Activated naive CD4-positive, alpha-beta T cell treated with anti-CD3 and anti-CD28 coated beads, Interleukin-2, amount 10 ng/mL, durations not matched to agents 7 days and 5 days (primary cell): ENCODE data around the gene HSD11B2.
A peak's percentile ranks its signal among the peaks of the same experiment; 100 is the strongest.

Experiments used
- CTCF ChIA-PET: fragments of 350-600 bp; sonication (Branson Sonifier 250); formaldehyde crosslinking; loops from one replicate; lab custom pipeline; 2021; ENCODE audit warnings: antibody characterized with exemption; lab: Charles Lee
- DNase-seq: peaks from one replicate; pipeline ENCODE4 v3.0.0-alpha.2; 2020
- H3K27ac Mint-ChIP-seq: one replicate; pipeline ENCODE4 v1.8.0; 2021; ENCODE audit warnings: mild to moderate bottlenecking, moderate library complexity, mixed read lengths
- H3K27me3 Mint-ChIP-seq: one replicate; pipeline ENCODE4 v1.8.0; 2021; ENCODE audit warnings: mild to moderate bottlenecking, mixed read lengths
- H3K36me3 Mint-ChIP-seq: one replicate; pipeline ENCODE4 v1.8.0; 2021; ENCODE audit warnings: mixed read lengths
- H3K4me1 Mint-ChIP-seq: one replicate; pipeline ENCODE4 v1.8.0; 2021; ENCODE audit warnings: mixed read lengths
- H3K4me3 Mint-ChIP-seq: one replicate; pipeline ENCODE4 v1.8.0; 2021; ENCODE audit warnings: mild to moderate bottlenecking, moderate library complexity, mixed read lengths
- H3K9me3 Mint-ChIP-seq: one replicate; pipeline ENCODE4 v1.8.0; 2021; ENCODE audit warnings: mixed read lengths

Gene HSD11B2

DNA sequence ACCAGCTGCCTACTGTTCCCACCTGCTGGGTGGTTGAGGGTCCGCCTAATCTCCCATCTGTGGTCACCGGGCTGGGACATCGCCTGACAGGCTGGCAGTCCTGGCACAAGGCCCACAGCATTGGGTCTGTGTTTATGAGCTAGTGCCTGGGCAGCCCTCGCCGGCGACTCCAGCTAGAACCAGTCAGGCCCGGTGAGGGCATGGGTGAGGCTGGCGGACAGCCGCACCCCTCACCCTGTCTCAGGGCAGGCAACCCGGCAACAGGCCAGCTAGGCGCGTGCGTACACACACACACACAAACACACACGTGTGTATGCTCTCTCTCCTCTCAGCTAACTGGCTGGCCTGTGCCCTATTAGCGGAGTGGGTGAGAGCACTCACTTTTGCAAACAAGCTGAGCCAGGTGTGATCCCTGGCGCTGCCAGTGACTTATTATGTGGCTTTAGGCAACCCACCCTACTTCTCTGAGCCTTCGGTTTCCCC, 10.4 kb downstream of the HSD11B2 start:
- Mint-ChIP-seq H3K27ac (no peak overlapping the region), H3K4me1 (no peaks in the 10 kb centered on the region), H3K4me3 (no peak overlapping the region), H3K36me3 (peaks cover 7% of the 10 kb centered on the region), H3K9me3 (no peaks in the 10 kb centered on the region), H3K27me3 (no peaks in the 10 kb centered on the region)
- DNase-seq: no peak
- CTCF ChIA-PET: interaction anchor here (12.0 kb wide), 1 partner anchor 14 kb away, joined by 101 read pairs; no protein-coding TSS in a partner anchor

DNA sequence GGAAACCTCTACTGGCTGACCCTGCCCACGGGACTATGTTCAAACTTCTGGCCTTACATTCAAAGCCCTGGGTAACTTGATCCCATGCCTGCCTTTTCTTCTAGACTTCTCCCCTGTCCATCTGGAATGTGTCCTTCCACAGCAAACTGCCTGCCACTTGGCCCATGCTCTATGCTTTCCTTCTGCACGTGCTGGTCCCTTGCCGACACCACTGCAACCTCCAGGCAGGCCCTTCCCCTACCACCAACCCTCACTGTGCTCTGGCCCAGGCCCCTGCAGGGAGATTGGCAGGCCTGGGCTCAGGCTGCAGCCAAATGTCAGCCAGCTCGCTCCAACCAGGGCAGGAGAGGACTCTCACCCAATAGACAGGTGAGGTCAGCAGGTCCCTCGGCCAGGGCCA, 11.0 kb downstream of the HSD11B2 start:
- H3K36me3 Mint-ChIP-seq: peaks cover 10% of the 10 kb centered on the region
- H3K9me3 Mint-ChIP-seq: no peaks in the 10 kb centered on the region
- H3K27ac Mint-ChIP-seq: peak overlapping the region; percentile 38
- CTCF ChIA-PET: interaction anchor here (12.0 kb wide), 1 partner anchor 15 kb away, joined by 101 read pairs; no protein-coding TSS in a partner anchor
- DNase-seq: no peak
- no peaks in the 10 kb centered on the region for H3K4me1 Mint-ChIP-seq
- H3K4me3 Mint-ChIP-seq: no peak overlapping the region
- no peaks in the 10 kb centered on the region for H3K27me3 Mint-ChIP-seq

DNA sequence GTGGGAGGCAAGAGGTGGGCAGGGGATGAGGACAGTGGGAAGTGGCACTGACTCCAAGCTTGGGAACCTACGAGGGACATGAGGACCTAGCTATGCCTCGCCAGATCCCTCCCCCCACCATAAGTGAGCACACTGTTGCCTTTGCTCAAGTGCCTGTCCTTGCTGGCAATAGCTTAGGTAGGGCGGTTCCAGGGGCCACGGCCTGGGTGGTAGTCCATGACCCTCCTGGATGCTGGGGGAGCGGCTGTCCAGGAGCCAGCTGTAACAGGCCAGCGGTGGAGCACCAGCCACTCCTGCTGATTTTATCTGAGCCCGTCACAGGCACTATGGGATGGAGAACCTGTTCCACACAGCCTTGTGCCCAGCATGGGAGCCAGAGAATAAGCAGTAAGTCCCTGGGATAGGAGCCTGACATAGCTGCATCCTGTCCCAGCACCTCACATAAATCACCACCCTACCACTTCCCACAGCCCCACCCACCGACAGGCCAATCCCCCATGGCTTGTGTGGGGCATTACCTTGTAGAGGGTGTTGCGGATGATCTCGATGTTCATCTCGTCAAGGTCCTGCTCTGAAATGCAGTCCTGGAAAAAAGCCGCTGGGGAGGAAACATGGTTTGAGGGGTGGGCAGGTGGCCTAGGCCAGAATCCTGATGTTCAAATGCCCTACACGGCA, 11.8 kb downstream of the HSD11B2 start:
- DNase-seq: no peak
- CTCF ChIA-PET: interaction anchor here (0.5 to 12.0 kb wide), 3 partner anchors 16 to 158 kb away, joined by 3 to 101 read pairs (median 3); partner anchors contain the start of gene TPPP3
- H3K27me3 Mint-ChIP-seq: no peaks in the 10 kb centered on the region
- no peaks in the 10 kb centered on the region for H3K9me3 Mint-ChIP-seq
- H3K4me1 Mint-ChIP-seq: no peaks in the 10 kb centered on the region
- H3K36me3 Mint-ChIP-seq: peaks cover 11% of the 10 kb centered on the region
- no peak overlapping the region for H3K27ac Mint-ChIP-seq
- H3K4me3 Mint-ChIP-seq: no peak overlapping the region

DNA sequence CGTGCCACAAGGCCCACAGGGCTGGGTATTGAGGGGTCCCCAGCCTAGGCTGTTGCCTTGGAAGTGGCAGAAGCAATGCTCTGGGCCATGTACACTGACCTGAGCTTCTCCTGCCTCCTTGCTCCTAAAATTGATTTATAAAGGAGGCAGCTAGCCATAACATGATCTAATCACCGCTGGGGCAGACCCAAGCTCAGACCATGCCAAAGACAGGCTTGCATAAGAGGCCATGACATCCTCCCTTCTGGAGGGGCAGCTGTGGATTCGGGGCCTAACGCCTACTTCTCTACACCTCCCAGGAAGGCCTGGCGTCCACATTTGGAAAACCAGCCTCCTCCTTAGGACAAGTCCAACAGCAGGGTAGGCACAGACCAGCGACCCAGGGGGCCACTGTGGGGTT, 12.3 kb downstream of the HSD11B2 start:
- Mint-ChIP-seq H3K27me3 (no peaks in the 10 kb centered on the region), H3K4me3 (no peak overlapping the region), H3K36me3 (peaks cover 12% of the 10 kb centered on the region), H3K4me1 (no peaks in the 10 kb centered on the region), H3K9me3 (no peaks in the 10 kb centered on the region), H3K27ac (no peak overlapping the region)
- DNase-seq: no peak
- CTCF ChIA-PET: interaction anchor here (0.5 to 12.0 kb wide), 3 partner anchors 16 to 157 kb away, joined by 3 to 101 read pairs (median 3); partner anchors contain the start of gene TPPP3

DNA sequence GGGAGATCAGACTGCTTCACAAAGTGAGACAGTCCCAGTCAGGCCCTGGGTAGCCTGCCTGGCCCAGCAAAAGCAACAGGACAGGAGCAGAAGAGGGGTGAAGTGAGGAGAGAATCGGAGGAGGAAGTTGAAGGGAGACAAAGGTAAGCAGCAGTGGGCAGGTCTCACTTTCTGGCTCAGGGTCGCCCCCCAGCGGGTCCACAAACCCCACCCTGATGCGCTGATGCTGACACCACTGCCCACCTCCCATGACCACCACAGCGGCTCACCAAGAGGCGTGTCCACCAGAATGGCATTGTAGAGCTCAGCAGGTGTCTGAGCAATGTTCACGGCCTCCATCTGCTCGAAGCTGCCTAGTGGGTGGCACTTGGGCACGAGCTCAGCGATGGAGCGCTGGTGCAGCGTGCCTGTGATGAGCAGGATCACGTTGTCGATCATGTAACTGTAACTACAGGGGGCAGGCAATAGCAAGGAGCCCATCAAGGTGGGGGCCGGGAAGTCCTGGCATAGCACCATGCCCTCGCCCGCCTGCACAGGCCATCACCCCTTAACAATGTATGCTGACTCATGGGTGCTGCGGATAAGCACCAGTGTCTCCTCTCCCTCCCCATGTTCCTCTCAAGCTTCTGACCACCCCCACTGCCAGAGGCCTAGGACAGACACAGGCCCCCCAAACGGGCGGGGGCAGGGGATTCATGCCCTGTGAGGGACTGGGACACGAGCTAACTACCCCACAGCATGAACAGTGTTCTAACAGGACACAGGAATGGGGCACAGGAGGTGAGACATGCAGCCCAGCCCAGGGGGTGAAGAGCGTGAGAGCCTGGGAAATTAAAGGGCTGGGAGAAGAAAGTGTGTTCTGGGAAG, 13.6 kb downstream of the HSD11B2 start:
- no peak for DNase-seq
- Mint-ChIP-seq H3K27me3 (no peaks in the 10 kb centered on the region), H3K36me3 (peaks cover 12% of the 10 kb centered on the region), H3K9me3 (no peaks in the 10 kb centered on the region), H3K4me1 (no peaks in the 10 kb centered on the region), H3K27ac (no peak overlapping the region), H3K4me3 (no peak overlapping the region)
- CTCF ChIA-PET: interaction anchor here (0.6 to 12.0 kb wide), 3 partner anchors 18 to 345 kb away, joined by 3 to 101 read pairs (median 4); no protein-coding TSS in a partner anchor

DNA sequence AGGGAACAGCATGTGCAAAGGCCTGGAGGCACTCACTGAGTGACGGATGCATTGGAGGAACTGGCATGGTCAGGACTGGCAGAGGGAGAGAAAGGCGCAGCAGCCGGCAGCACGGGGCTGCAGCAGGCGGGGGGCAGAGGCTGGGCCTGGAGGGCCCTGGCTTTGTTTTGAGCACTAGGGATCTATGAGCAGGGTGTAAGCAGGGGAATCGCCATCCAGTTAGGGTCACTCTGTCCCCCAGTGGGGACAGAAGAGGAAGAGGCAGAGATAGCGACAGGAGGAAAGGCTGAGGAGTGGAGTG, 14.2 kb downstream of the HSD11B2 start:
- Mint-ChIP-seq H3K27ac (no peak overlapping the region), H3K27me3 (no peaks in the 10 kb centered on the region), H3K4me3 (no peak overlapping the region), H3K36me3 (peaks cover 13% of the 10 kb centered on the region), H3K9me3 (no peaks in the 10 kb centered on the region), H3K4me1 (no peaks in the 10 kb centered on the region)
- DNase-seq: no peak
- CTCF ChIA-PET: interaction anchor here (1.1 to 12.0 kb wide), 2 partner anchors 18 to 19 kb away, joined by 5 to 101 read pairs; no protein-coding TSS in a partner anchor

DNA sequence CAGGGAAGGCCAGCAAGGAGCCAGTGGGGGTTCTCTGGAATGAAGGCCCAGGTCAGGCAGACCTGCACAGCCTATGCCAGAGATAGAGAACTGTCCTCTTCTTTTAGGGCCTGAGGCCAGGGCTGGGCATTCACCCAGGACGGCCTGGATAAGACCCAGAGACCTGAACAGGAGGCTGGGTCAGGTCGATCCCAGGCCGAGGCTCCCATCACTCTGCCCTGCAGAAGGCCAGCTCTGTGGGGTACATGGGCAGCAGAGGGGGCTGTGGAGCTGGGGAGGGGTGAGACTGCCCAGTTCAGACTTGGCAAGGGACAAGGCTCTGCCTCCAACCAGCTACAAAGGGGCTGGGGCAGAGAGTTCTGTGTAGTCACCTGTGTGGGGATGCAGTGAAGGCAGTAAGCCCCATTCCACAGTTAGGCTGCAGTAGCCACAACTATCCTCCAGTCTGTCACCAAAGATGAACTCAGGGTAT, 14.6 kb downstream of the HSD11B2 start:
- no peak overlapping the region for H3K4me3 Mint-ChIP-seq
- DNase-seq: no peak
- H3K27me3 Mint-ChIP-seq: no peaks in the 10 kb centered on the region
- no peaks in the 10 kb centered on the region for H3K4me1 Mint-ChIP-seq
- CTCF ChIA-PET: interaction anchor here (1.1 to 12.0 kb wide), 4 partner anchors 12 to 185 kb away, joined by 5 to 101 read pairs (median 20); no protein-coding TSS in a partner anchor
- H3K27ac Mint-ChIP-seq: no peak overlapping the region
- no peaks in the 10 kb centered on the region for H3K9me3 Mint-ChIP-seq
- peaks cover 17% of the 10 kb centered on the region for H3K36me3 Mint-ChIP-seq

DNA sequence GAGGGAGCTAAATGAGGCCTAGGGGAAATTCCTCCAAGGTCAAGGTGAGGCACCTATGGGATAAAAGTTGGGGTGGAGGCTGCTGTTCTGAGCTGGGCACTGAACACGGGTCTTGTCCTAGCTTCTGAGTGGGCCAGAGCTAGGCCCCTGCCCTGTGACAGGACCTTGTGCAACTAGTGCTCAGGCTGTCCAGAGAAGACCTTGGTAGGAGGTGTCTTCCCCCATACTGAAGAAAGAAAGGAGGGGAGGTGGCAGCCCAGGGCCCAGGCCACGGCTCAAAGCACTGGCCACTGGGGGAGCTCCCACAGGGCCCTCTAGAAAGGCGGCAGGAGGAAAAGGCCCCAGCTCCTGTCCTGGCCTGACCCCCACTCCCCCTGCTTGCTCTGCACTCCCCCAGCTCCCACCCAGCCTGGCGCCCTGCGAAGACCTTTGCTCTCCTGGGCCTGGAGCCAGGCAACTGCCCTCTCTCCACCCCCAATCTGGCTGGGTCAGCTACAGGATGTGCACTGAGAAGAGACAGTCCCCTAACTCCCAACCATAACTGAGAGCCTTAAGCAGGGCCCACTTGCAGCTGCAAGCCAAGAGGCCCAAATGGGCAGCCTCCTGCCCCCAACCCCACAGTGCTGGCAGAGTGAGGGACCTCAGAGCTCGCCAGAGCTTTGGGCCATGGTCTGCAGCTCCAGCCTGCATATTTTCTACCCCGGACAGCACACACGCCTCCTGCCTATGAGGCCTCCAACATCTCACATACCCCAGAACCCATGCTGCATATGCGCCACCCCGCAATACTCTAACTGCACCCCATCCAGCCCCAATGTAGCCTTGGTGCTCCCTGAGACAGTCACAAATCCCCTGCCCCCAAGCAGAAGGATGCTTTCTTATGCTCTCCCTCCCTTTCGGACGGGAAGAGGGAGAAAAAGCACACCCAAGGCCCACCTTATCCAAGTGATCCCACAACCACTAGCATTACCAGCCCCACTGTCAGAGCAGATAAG, 15.3 kb downstream of the HSD11B2 start:
- no peak overlapping the region for H3K4me3 Mint-ChIP-seq
- no peak for DNase-seq
- peaks cover 16% of the 10 kb centered on the region for H3K36me3 Mint-ChIP-seq
- H3K27ac Mint-ChIP-seq: no peak overlapping the region
- no peaks in the 10 kb centered on the region for H3K9me3 Mint-ChIP-seq
- CTCF ChIA-PET: interaction anchor here (0.9 to 12.0 kb wide), 7 partner anchors 12 to 186 kb away, joined by 3 to 101 read pairs (median 7); no protein-coding TSS in a partner anchor
- no peaks in the 10 kb centered on the region for H3K27me3 Mint-ChIP-seq
- H3K4me1 Mint-ChIP-seq: no peaks in the 10 kb centered on the region

DNA sequence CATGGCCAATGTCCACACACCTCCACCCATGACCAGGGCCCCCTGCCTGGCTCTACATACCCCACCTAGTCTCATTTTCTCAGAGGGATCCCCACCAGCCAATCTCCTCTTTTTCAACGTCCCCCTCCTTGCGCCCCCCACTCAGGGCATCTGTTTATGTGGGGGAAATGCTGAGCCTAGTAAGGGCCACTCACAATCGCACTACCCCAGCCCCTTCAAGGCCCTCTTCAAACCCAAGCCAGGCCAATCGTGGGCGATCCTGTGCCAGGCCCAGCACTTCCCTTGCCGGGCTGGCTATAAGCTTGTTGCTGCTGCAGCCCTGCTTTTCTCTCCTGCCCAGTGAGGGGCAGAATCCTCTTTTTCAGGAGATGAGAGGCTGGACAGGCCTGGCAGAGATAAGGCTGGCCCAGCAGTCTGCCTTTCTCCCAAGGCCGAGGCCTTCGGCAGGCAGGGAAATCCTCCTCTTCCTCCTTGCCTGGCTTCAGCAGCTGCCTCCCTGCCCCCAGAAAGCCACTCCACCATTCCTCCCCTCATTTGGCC, 16.1 kb downstream of the HSD11B2 start:
- Mint-ChIP-seq H3K36me3 (peaks cover 16% of the 10 kb centered on the region), H3K27ac (no peak overlapping the region), H3K27me3 (no peaks in the 10 kb centered on the region), H3K9me3 (no peaks in the 10 kb centered on the region), H3K4me1 (no peaks in the 10 kb centered on the region), H3K4me3 (no peak overlapping the region)
- CTCF ChIA-PET: interaction anchor here (0.6 to 12.0 kb wide), 12 partner anchors 13 to 191 kb away, joined by 3 to 101 read pairs (median 6); no protein-coding TSS in a partner anchor
- no peak for DNase-seq

DNA sequence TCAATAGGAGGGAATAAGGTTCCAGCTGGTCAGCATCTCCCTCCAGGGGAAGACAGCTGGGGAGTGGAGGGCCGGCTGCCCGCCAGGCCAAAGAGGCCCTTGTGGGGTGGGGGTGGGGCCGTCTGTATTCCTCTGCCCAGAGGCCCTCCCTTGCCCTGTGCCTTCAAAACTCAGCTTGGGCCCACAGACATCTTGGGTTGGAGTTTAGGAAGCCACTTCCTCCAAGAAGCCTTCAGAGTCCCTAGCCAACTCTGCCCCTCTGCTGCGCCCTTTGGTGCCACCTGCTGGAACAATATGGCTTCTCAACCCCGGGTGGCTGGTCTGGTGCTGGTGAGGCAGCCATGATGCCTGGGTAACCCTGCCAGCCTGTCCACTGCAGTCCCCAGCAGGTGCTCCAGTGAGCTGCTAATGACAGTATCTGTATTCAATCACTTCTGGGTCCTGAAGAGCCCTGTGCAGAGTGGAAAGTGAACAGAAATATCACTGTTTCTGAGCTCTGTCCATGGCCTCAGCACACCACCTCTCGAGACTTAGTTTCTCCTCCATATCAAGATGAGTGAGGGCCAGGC, 16.7 kb downstream of the HSD11B2 start:
- peak; percentile 83 for DNase-seq
- H3K4me3 Mint-ChIP-seq: no peak overlapping the region
- peaks cover 16% of the 10 kb centered on the region for H3K36me3 Mint-ChIP-seq
- no peaks in the 10 kb centered on the region for H3K4me1 Mint-ChIP-seq
- H3K27ac Mint-ChIP-seq: no peak overlapping the region
- no peaks in the 10 kb centered on the region for H3K27me3 Mint-ChIP-seq
- no peaks in the 10 kb centered on the region for H3K9me3 Mint-ChIP-seq
- CTCF ChIA-PET: interaction anchor here (0.6 to 12.0 kb wide), 13 partner anchors 10 to 191 kb away, joined by 3 to 101 read pairs (median 4); no protein-coding TSS in a partner anchor

DNA sequence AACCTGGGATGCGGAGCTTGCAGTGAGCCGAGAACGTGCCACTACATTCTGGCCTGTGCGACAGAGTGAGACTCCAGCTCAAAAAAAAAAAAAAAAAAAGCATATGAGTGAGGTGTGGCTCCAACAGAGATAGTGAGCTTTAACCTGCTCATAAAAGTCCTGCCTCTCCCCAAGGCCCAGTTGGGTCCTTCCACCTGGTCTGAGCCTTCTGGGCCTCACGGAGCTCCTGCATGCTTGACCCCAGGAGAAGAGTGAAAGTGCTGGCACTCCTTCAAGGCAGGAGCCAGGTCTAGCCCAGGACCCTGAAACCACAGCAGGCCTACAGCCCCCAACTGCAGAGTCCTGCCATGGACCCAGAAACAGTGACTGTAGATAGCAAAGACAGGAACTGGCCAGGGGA, 17.7 kb downstream of the HSD11B2 start:
- Mint-ChIP-seq H3K36me3 (peaks cover 16% of the 10 kb centered on the region), H3K27ac (no peak overlapping the region), H3K4me3 (no peak overlapping the region), H3K27me3 (no peaks in the 10 kb centered on the region), H3K4me1 (no peaks in the 10 kb centered on the region), H3K9me3 (no peaks in the 10 kb centered on the region)
- CTCF ChIA-PET: interaction anchor here (1.5 to 12.0 kb wide), 5 partner anchors 17 to 188 kb away, joined by 3 to 101 read pairs (median 11); no protein-coding TSS in a partner anchor
- DNase-seq: no peak

DNA sequence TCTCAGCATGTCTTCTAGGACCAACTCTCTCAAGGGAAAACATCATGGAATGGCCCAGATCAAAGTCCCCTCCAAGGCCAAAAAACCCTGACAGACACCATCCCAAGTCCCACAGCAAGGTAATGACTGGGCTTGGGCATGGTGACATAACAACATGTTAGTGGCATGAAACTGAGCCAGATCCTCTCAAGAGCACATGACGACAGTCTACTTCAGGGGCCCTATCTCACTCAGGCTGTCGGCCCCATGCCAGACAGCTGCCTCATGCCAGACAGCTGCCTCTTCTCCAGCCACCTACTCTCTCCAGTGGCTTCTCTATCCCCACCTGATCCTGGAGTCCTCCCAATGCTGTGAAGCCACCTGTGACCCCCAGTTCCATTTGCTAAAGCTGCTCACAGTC, 18.4 kb downstream of the HSD11B2 start:
- Mint-ChIP-seq H3K36me3 (peaks cover 16% of the 10 kb centered on the region), H3K27me3 (no peaks in the 10 kb centered on the region), H3K9me3 (no peaks in the 10 kb centered on the region), H3K4me3 (no peak overlapping the region), H3K27ac (no peak overlapping the region), H3K4me1 (no peaks in the 10 kb centered on the region)
- no peak for DNase-seq
- CTCF ChIA-PET: interaction anchor here (1.7 kb wide), 1 partner anchor 21 kb away, joined by 9 read pairs; no protein-coding TSS in a partner anchor
